Measurements from ENCODE around the gene NTN5. TPM values are rescaled to one million over a fixed set of nuclear protein-coding genes. Genes with fewer than 3 reads are reported as not detected.
A peak's percentile ranks its signal among the peaks of the same experiment; 100 is the strongest.

Gene NTN5
- total and polyA plus RNA-seq, 9 of the 15 experiments (the other 6 are each of a cell fraction or from before 2014, with no cell fraction given): not detected

GRCh38 chr19:48708471-48708870, 35.7 kb upstream of the NTN5 start:
- FAIRE-seq: no peak
- in situ Hi-C loops (cut with MboI): no loop called here

More at GRCh38 chr19:48708471-48708870, 35.7 kb upstream of the NTN5 start:
- no peak overlapping the region for H3K4me3 ChIP-seq
- H3K9me1 ChIP-seq (ENCODE audit: control insufficient read depth, insufficient read depth, low read length): no peaks in the 10 kb centered on the region
- no peak overlapping the region for H3K27ac ChIP-seq (ENCODE audit: extremely low read depth, low read depth, low read length)
- ChIA-PET CTCF (ENCODE audit: low intra/inter-chr PET ratio) (no interaction called here), POLR2A (interaction anchor here (1.1 kb wide), 1 partner anchor 30 kb away, joined by 3 read pairs; no protein-coding TSS in a partner anchor)
- H3K9me3 ChIP-seq (replicated peaks; ENCODE audit: control insufficient read depth, insufficient read depth, low read depth, low read length): no peaks in the 10 kb centered on the region
- DNase-seq (ENCODE audit: extremely low read depth in 1 of 4, low spot score in 3 of 4) (no peak), ATAC-seq (no peak)
- H3K27me3 ChIP-seq (ENCODE audit: control insufficient read depth in 2 of 2, insufficient read depth in 2 of 2, low read length in 2 of 2): no peaks in the 10 kb centered on the region
- 24% methylated on average over 11 of the region's 11 CpGs for WGBS (ENCODE audit: insufficient coverage, low coverage, missing lambda C conversion rate)
- H3K4me1 ChIP-seq (replicated peaks in 1 of 2; ENCODE audit: control insufficient read depth in 2 of 2, insufficient read depth in 2 of 2, low read length in 2 of 2): peaks cover 8 to 20% of the 10 kb centered on the region in 2 experiments; a peak in 4 of 5 replicates
- no peak overlapping the region for H2AFZ ChIP-seq (ENCODE audit: low read depth, low read length)
- no TSS peak for BruUV-seq (replicated peaks)
- H3K9ac ChIP-seq (ENCODE audit: insufficient read depth in 1 of 2, low read depth in 2 of 2, low read length in 2 of 2): 0 out of 4 replicates have a peak overlapping the region, but pooled peaks of 1 of the 2 experiments have one; percentile 60
- peaks cover 1% of the 10 kb centered on the region; the same call in 1 of the 3 replicates for H3K79me2 ChIP-seq (ENCODE audit: control insufficient read depth, insufficient read depth, low read length)
- H3K4me2 ChIP-seq (ENCODE audit: insufficient read depth, low read length): no peak overlapping the region; the same call in 1 of the 2 replicates
- no peaks in the 10 kb centered on the region for H4K20me1 ChIP-seq (replicated peaks; ENCODE audit: control insufficient read depth, insufficient read depth, low read length)
- no peak for TF ChIP-seq KLF16 (IDR thresholded peaks at IDR 0.05)
- peak; percentile 9; the same call in 1 of the 2 replicates for TF ChIP-seq CBFA2T2 (conservative IDR thresholded peaks at IDR 0.05)
- TF ChIP-seq FOXJ2 (tag; IDR thresholded peaks at IDR 0.05): no peak
- no peak for TF ChIP-seq ZKSCAN3 (CRISPR knock-in tag; IDR thresholded peaks at IDR 0.05)
- TF ChIP-seq E4F1 (CRISPR knock-in tag; IDR thresholded peaks at IDR 0.05; ENCODE audit: borderline replicate concordance): no peak
- TF ChIP-seq VEZF1 (CRISPR knock-in tag; IDR thresholded peaks at IDR 0.05): no peak
- TF ChIP-seq PKNOX1 (IDR thresholded peaks at IDR 0.05): 0 out of 2 replicates have a peak, but pooled peaks have one; percentile 6
- no peak for TF ChIP-seq ELK1 (CRISPR knock-in tag; IDR thresholded peaks at IDR 0.05)
- intact Hi-C loops (cut with micrococcal nuclease): no loop called here
- H3K36me3 ChIP-seq (ENCODE audit: control insufficient read depth, insufficient read depth, low read length): no peaks in the 10 kb centered on the region
